ENCODE results near the gene NRCAM. TPM values are rescaled to one million over a fixed set of nuclear protein-coding genes. Genes with fewer than 3 reads are reported as not detected.

NRCAM gene
- polyA plus RNA-seq, 3 donors = not detected

DNA sequence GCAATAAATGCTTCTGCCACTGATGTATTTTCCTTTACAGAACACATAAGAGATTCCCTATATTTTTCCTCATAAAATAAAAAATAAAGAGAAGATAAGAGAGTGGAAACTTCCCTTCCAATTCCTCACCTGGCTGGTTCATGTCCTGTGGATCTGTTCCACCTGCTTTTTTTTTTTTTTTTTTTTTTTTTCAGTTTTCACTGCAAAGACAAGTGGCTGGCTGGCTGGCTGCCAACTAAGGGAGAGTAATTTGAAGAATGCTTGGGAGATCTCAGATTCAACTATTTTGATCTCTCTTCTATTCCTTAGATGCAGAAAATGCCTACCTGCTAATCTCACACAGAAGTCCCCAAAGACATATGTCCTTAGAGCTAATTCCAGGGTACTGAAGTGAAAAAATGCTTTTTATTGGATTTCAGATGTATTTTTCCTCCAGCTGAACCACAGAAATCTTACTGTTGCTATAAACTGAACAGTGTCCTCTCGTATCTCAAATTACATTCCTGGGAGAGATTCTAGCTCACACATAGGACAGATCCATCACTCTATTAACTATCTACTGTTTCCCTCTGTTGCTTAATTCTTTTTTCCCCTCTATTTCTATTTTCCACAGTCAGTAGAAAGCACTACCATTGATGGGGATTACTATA, 120.8 kb downstream of the NRCAM start:
- intact Hi-C loops (cut with micrococcal nuclease) = no loop called here
- no peak overlapping the region for H2AFZ ChIP-seq (ENCODE audit: insufficient read depth, low read depth, low read length, poor library complexity, severe bottlenecking)
- DNase-seq = no peak
- H3K36me3 ChIP-seq (replicated peaks in 1 of 2; ENCODE audit: control insufficient read depth in 1 of 2, insufficient read depth in 2 of 2, low read length in 2 of 2) = no peaks in the 10 kb centered on the region
- H3K27me3 ChIP-seq (ENCODE audit: control insufficient read depth in 2 of 2, insufficient read depth in 2 of 2, low read length in 2 of 2) = no peaks in the 10 kb centered on the region
- H3K79me2 ChIP-seq (ENCODE audit: insufficient read depth, low read length) = no peaks in the 10 kb centered on the region
- no peak overlapping the region for H3K4me3 Mint-ChIP-seq
- no peak overlapping the region for H3K4me2 ChIP-seq (replicated peaks; ENCODE audit: extremely low read depth, low read length, poor library complexity, severe bottlenecking)
- peaks cover 0 to 4% (median 1%) of the 10 kb centered on the region in 3 donors for H3K27me3 Mint-ChIP-seq (ENCODE audit: low read depth in 3 of 3)
- TF ChIP-seq CTCF (IDR thresholded peaks at IDR 0.05) = no peak
- H3K27ac Mint-ChIP-seq = no peak overlapping the region
- H3K4me1 ChIP-seq (ENCODE audit: control insufficient read depth in 1 of 2, insufficient read depth in 2 of 2, low read length in 2 of 2) = no peaks in the 10 kb centered on the region
- H3K4me3 ChIP-seq (replicated peaks in 1 of 3; ENCODE audit: low read depth in 2 of 3, low read length in 3 of 3) = no peak overlapping the region
- peaks cover 0 to 8% (median 3%) of the 10 kb centered on the region in 7 donors for H3K9me3 Mint-ChIP-seq
- H3K27ac ChIP-seq (ENCODE audit: low read depth in 1 of 2, low read length in 2 of 2) = no peak overlapping the region
- no peaks in the 10 kb centered on the region for H4K20me1 ChIP-seq (ENCODE audit: insufficient read depth, low read length)
- no peaks in the 10 kb centered on the region for H3K9me3 ChIP-seq (replicated peaks in 1 of 2; ENCODE audit: control insufficient read depth in 1 of 2, insufficient read depth in 1 of 2, low read length in 2 of 2)
- WGBS (ENCODE audit: insufficient coverage) = no CpG with 5 or more reads among the region's 1 CpG
- no peaks in the 10 kb centered on the region for H3K36me3 Mint-ChIP-seq
- no peaks in the 10 kb centered on the region for H3K4me1 Mint-ChIP-seq
- no peak overlapping the region for H3K9ac ChIP-seq (ENCODE audit: insufficient read depth, low read length, poor library complexity, severe bottlenecking)

- Mint-ChIP-seq H3K9me3 (peaks cover 0 to 5% (median 3%) of the 10 kb centered on the region in 7 donors), H3K4me3 (no peak overlapping the region), H3K4me1 (peaks cover 4% of the 10 kb centered on the region), H3K36me3 (no peaks in the 10 kb centered on the region), H3K27ac (no peak overlapping the region), H3K27me3 (ENCODE audit: low read depth in 3 of 3) (peaks cover 0 to 2% (median 0%) of the 10 kb centered on the region in 3 donors)
- Histone ChIP-seq H3K9me3 (replicated peaks in 1 of 2; ENCODE audit: control insufficient read depth in 1 of 2, insufficient read depth in 1 of 2, low read length in 2 of 2) (no peaks in the 10 kb centered on the region), H3K36me3 (replicated peaks in 1 of 2; ENCODE audit: control insufficient read depth in 1 of 2, insufficient read depth in 2 of 2, low read length in 2 of 2) (no peaks in the 10 kb centered on the region), H2AFZ (ENCODE audit: insufficient read depth, low read depth, low read length, poor library complexity, severe bottlenecking) (no peak overlapping the region), H3K27me3 (ENCODE audit: control insufficient read depth in 2 of 2, insufficient read depth in 2 of 2, low read length in 2 of 2) (no peaks in the 10 kb centered on the region), H3K4me2 (replicated peaks; ENCODE audit: extremely low read depth, low read length, poor library complexity, severe bottlenecking) (no peak overlapping the region), H3K4me3 (replicated peaks in 1 of 3; ENCODE audit: low read depth in 2 of 3, low read length in 3 of 3) (no peak overlapping the region), H3K79me2 (ENCODE audit: insufficient read depth, low read length) (no peaks in the 10 kb centered on the region), H4K20me1 (ENCODE audit: insufficient read depth, low read length) (no peaks in the 10 kb centered on the region), H3K27ac (ENCODE audit: low read depth in 1 of 2, low read length in 2 of 2) (no peak overlapping the region), H3K9ac (ENCODE audit: insufficient read depth, low read length, poor library complexity, severe bottlenecking) (no peak overlapping the region), H3K4me1 (ENCODE audit: control insufficient read depth in 1 of 2, insufficient read depth in 2 of 2, low read length in 2 of 2) (no peaks in the 10 kb centered on the region)
- DNase-seq = no peak
- TF ChIP-seq CTCF (IDR thresholded peaks at IDR 0.05) = no peak
- intact Hi-C loops (cut with micrococcal nuclease) = no loop called here
- WGBS (ENCODE audit: insufficient coverage) = 100% methylated on average over 1 of the region's 3 CpGs
Observed at GRCh38 chr7:108332937-108333336, 123.3 kb downstream of the NRCAM start.

Measured in CD14-positive monocyte (primary cell).